ENCODE data around the gene AGAP1. TPM values are rescaled to one million over a fixed set of nuclear protein-coding genes. Genes with fewer than 3 reads are reported as not detected.

The AGAP1 gene
- total RNA-seq, 1 donor from 2014 or later, result 18.3 TPM

GRCh38 chr2:235536711-235537110 lies 42.9 kb downstream of the AGAP1 start:
- H3K4me3 ChIP-seq (ENCODE audit: low read length in 3 of 3), result no peak overlapping the region
- H3K27ac ChIP-seq (ENCODE audit: low read depth, low read length), result no peak overlapping the region
- H3K9me3 ChIP-seq (ENCODE audit: control insufficient read depth in 3 of 3, low read length in 3 of 3), result no peaks in the 10 kb centered on the region
- H3K9ac ChIP-seq (ENCODE audit: low read depth in 1 of 3, low read length in 3 of 3), result no peak overlapping the region
- H3K36me3 ChIP-seq (ENCODE audit: control insufficient read depth in 3 of 3, insufficient read depth in 3 of 3, low read length in 3 of 3), result peaks cover 0 to 2% (median 0%) of the 10 kb centered on the region in 3 donors
- no peaks in the 10 kb centered on the region for H3K4me1 ChIP-seq (ENCODE audit: control insufficient read depth in 3 of 3, insufficient read depth in 3 of 3, low read length in 3 of 3)
- no peaks in the 10 kb centered on the region for H3K27me3 ChIP-seq (ENCODE audit: control insufficient read depth in 3 of 3, insufficient read depth in 3 of 3, low read length in 3 of 3)

GRCh38 chr2:235537186-235537585 lies 43.3 kb downstream of the AGAP1 start:
- no peak overlapping the region for H3K9ac ChIP-seq (ENCODE audit: low read depth in 1 of 3, low read length in 3 of 3)
- no peak overlapping the region for H3K4me3 ChIP-seq (ENCODE audit: low read length in 3 of 3)
- H3K36me3 ChIP-seq (ENCODE audit: control insufficient read depth in 3 of 3, insufficient read depth in 3 of 3, low read length in 3 of 3), result peaks cover 0 to 2% (median 0%) of the 10 kb centered on the region in 3 donors
- no peaks in the 10 kb centered on the region for H3K27me3 ChIP-seq (ENCODE audit: control insufficient read depth in 3 of 3, insufficient read depth in 3 of 3, low read length in 3 of 3)
- no peak overlapping the region for H3K27ac ChIP-seq (ENCODE audit: low read depth, low read length)
- H3K9me3 ChIP-seq (ENCODE audit: control insufficient read depth in 3 of 3, low read length in 3 of 3), result no peaks in the 10 kb centered on the region
- no peaks in the 10 kb centered on the region for H3K4me1 ChIP-seq (ENCODE audit: control insufficient read depth in 3 of 3, insufficient read depth in 3 of 3, low read length in 3 of 3)

GRCh38 chr2:235537587-235537986 lies 43.7 kb downstream of the AGAP1 start:
- peaks cover 0 to 2% (median 0%) of the 10 kb centered on the region in 3 donors for H3K36me3 ChIP-seq (ENCODE audit: control insufficient read depth in 3 of 3, insufficient read depth in 3 of 3, low read length in 3 of 3)
- H3K9me3 ChIP-seq (ENCODE audit: control insufficient read depth in 3 of 3, low read length in 3 of 3), result no peaks in the 10 kb centered on the region
- H3K27ac ChIP-seq (ENCODE audit: low read depth, low read length), result no peak overlapping the region
- no peak overlapping the region for H3K9ac ChIP-seq (ENCODE audit: low read depth in 1 of 3, low read length in 3 of 3)
- no peaks in the 10 kb centered on the region for H3K4me1 ChIP-seq (ENCODE audit: control insufficient read depth in 3 of 3, insufficient read depth in 3 of 3, low read length in 3 of 3)
- no peaks in the 10 kb centered on the region for H3K27me3 ChIP-seq (ENCODE audit: control insufficient read depth in 3 of 3, insufficient read depth in 3 of 3, low read length in 3 of 3)
- no peak overlapping the region for H3K4me3 ChIP-seq (ENCODE audit: low read length in 3 of 3)

- Histone ChIP-seq H3K9ac (ENCODE audit: low read depth in 1 of 3, low read length in 3 of 3) (no peak overlapping the region), H3K27me3 (ENCODE audit: control insufficient read depth in 3 of 3, insufficient read depth in 3 of 3, low read length in 3 of 3) (no peaks in the 10 kb centered on the region), H3K27ac (ENCODE audit: low read depth, low read length) (no peak overlapping the region), H3K4me1 (ENCODE audit: control insufficient read depth in 3 of 3, insufficient read depth in 3 of 3, low read length in 3 of 3) (no peaks in the 10 kb centered on the region), H3K9me3 (ENCODE audit: control insufficient read depth in 3 of 3, low read length in 3 of 3) (no peaks in the 10 kb centered on the region), H3K36me3 (ENCODE audit: control insufficient read depth in 3 of 3, insufficient read depth in 3 of 3, low read length in 3 of 3) (peaks cover 0 to 2% (median 0%) of the 10 kb centered on the region in 3 donors), H3K4me3 (ENCODE audit: low read length in 3 of 3) (no peak overlapping the region)
Measured at GRCh38 chr2:235538144-235538639, 44.3 kb downstream of the AGAP1 start.

GRCh38 chr2:235538981-235539380 lies 45.1 kb downstream of the AGAP1 start:
- no peaks in the 10 kb centered on the region for H3K9me3 ChIP-seq (ENCODE audit: control insufficient read depth in 3 of 3, low read length in 3 of 3)
- no peaks in the 10 kb centered on the region for H3K4me1 ChIP-seq (ENCODE audit: control insufficient read depth in 3 of 3, insufficient read depth in 3 of 3, low read length in 3 of 3)
- H3K27ac ChIP-seq (ENCODE audit: low read depth, low read length), result no peak overlapping the region
- no peak overlapping the region for H3K9ac ChIP-seq (ENCODE audit: low read depth in 1 of 3, low read length in 3 of 3)
- no peak overlapping the region for H3K4me3 ChIP-seq (ENCODE audit: low read length in 3 of 3)
- H3K36me3 ChIP-seq (ENCODE audit: control insufficient read depth in 3 of 3, insufficient read depth in 3 of 3, low read length in 3 of 3), result peaks cover 0 to 2% (median 0%) of the 10 kb centered on the region in 3 donors
- no peaks in the 10 kb centered on the region for H3K27me3 ChIP-seq (ENCODE audit: control insufficient read depth in 3 of 3, insufficient read depth in 3 of 3, low read length in 3 of 3)

- H3K27ac ChIP-seq (ENCODE audit: low read depth, low read length), result no peak overlapping the region
- no peaks in the 10 kb centered on the region for H3K4me1 ChIP-seq (ENCODE audit: control insufficient read depth in 3 of 3, insufficient read depth in 3 of 3, low read length in 3 of 3)
- H3K36me3 ChIP-seq (ENCODE audit: control insufficient read depth in 3 of 3, insufficient read depth in 3 of 3, low read length in 3 of 3), result peaks cover 0 to 2% (median 0%) of the 10 kb centered on the region in 3 donors
- H3K27me3 ChIP-seq (ENCODE audit: control insufficient read depth in 3 of 3, insufficient read depth in 3 of 3, low read length in 3 of 3), result no peaks in the 10 kb centered on the region
- H3K4me3 ChIP-seq (ENCODE audit: low read length in 3 of 3), result no peak overlapping the region
- no peak overlapping the region for H3K9ac ChIP-seq (ENCODE audit: low read depth in 1 of 3, low read length in 3 of 3)
- no peaks in the 10 kb centered on the region for H3K9me3 ChIP-seq (ENCODE audit: control insufficient read depth in 3 of 3, low read length in 3 of 3)
Measured at GRCh38 chr2:235539773-235540172, 45.9 kb downstream of the AGAP1 start.

- H3K4me1 ChIP-seq (ENCODE audit: control insufficient read depth in 3 of 3, insufficient read depth in 3 of 3, low read length in 3 of 3), result peaks cover 0 to 8% (median 6%) of the 10 kb centered on the region in 3 donors
- no peaks in the 10 kb centered on the region for H3K9me3 ChIP-seq (ENCODE audit: control insufficient read depth in 3 of 3, low read length in 3 of 3)
- H3K36me3 ChIP-seq (ENCODE audit: control insufficient read depth in 3 of 3, insufficient read depth in 3 of 3, low read length in 3 of 3), result peaks cover 0 to 2% (median 0%) of the 10 kb centered on the region in 3 donors
- H3K9ac ChIP-seq (ENCODE audit: low read depth in 1 of 3, low read length in 3 of 3), result no peak overlapping the region
- no peak overlapping the region for H3K4me3 ChIP-seq (ENCODE audit: low read length in 3 of 3)
- H3K27ac ChIP-seq (ENCODE audit: low read depth, low read length), result no peak overlapping the region
- no peaks in the 10 kb centered on the region for H3K27me3 ChIP-seq (ENCODE audit: control insufficient read depth in 3 of 3, insufficient read depth in 3 of 3, low read length in 3 of 3)
Measured at GRCh38 chr2:235541016-235541415, 47.2 kb downstream of the AGAP1 start.

GRCh38 chr2:235541838-235542549 lies 48.2 kb downstream of the AGAP1 start:
- H3K4me1 ChIP-seq (ENCODE audit: control insufficient read depth in 3 of 3, insufficient read depth in 3 of 3, low read length in 3 of 3), result peaks cover 3 to 12% (median 6%) of the 10 kb centered on the region in 3 donors
- no peaks in the 10 kb centered on the region for H3K9me3 ChIP-seq (ENCODE audit: control insufficient read depth in 3 of 3, low read length in 3 of 3)

GRCh38 chr2:235542733-235543127 lies 48.9 kb downstream of the AGAP1 start:
- no peaks in the 10 kb centered on the region for H3K9me3 ChIP-seq (ENCODE audit: control insufficient read depth in 3 of 3, low read length in 3 of 3)
- no peaks in the 10 kb centered on the region for H3K36me3 ChIP-seq (ENCODE audit: control insufficient read depth in 3 of 3, insufficient read depth in 3 of 3, low read length in 3 of 3)
- H3K9ac ChIP-seq (ENCODE audit: low read depth in 1 of 3, low read length in 3 of 3), result no peak overlapping the region
- no peak overlapping the region for H3K27ac ChIP-seq (ENCODE audit: low read depth, low read length)
- H3K4me1 ChIP-seq (ENCODE audit: control insufficient read depth in 3 of 3, insufficient read depth in 3 of 3, low read length in 3 of 3), result peaks cover 3 to 14% (median 6%) of the 10 kb centered on the region in 3 donors
- no peak overlapping the region for H3K4me3 ChIP-seq (ENCODE audit: low read length in 3 of 3)
- no peaks in the 10 kb centered on the region for H3K27me3 ChIP-seq (ENCODE audit: control insufficient read depth in 3 of 3, insufficient read depth in 3 of 3, low read length in 3 of 3)

More at GRCh38 chr2:235541838-235542549, 48.2 kb downstream of the AGAP1 start:
- H3K27me3 ChIP-seq (ENCODE audit: control insufficient read depth in 3 of 3, insufficient read depth in 3 of 3, low read length in 3 of 3), result no peaks in the 10 kb centered on the region
- no peak overlapping the region for H3K9ac ChIP-seq (ENCODE audit: low read depth in 1 of 3, low read length in 3 of 3)
- H3K36me3 ChIP-seq (ENCODE audit: control insufficient read depth in 3 of 3, insufficient read depth in 3 of 3, low read length in 3 of 3), result no peaks in the 10 kb centered on the region
- H3K4me3 ChIP-seq (ENCODE audit: low read length in 3 of 3), result no peak overlapping the region
- no peak overlapping the region for H3K27ac ChIP-seq (ENCODE audit: low read depth, low read length)

- Histone ChIP-seq H3K4me3 (ENCODE audit: low read length in 3 of 3) (no peak overlapping the region), H3K27ac (ENCODE audit: low read depth, low read length) (no peak overlapping the region), H3K36me3 (ENCODE audit: control insufficient read depth in 3 of 3, insufficient read depth in 3 of 3, low read length in 3 of 3) (no peaks in the 10 kb centered on the region), H3K9ac (ENCODE audit: low read depth in 1 of 3, low read length in 3 of 3) (no peak overlapping the region), H3K9me3 (ENCODE audit: control insufficient read depth in 3 of 3, low read length in 3 of 3) (no peaks in the 10 kb centered on the region), H3K4me1 (ENCODE audit: control insufficient read depth in 3 of 3, insufficient read depth in 3 of 3, low read length in 3 of 3) (peaks cover 3 to 16% (median 6%) of the 10 kb centered on the region in 3 donors), H3K27me3 (ENCODE audit: control insufficient read depth in 3 of 3, insufficient read depth in 3 of 3, low read length in 3 of 3) (no peaks in the 10 kb centered on the region)
Measured at GRCh38 chr2:235543128-235543750, 49.4 kb downstream of the AGAP1 start.

Measured in skeletal muscle tissue (tissue), 4 donors.